Measurements from ENCODE around the gene SH3GL1.

Gene SH3GL1

DNA sequence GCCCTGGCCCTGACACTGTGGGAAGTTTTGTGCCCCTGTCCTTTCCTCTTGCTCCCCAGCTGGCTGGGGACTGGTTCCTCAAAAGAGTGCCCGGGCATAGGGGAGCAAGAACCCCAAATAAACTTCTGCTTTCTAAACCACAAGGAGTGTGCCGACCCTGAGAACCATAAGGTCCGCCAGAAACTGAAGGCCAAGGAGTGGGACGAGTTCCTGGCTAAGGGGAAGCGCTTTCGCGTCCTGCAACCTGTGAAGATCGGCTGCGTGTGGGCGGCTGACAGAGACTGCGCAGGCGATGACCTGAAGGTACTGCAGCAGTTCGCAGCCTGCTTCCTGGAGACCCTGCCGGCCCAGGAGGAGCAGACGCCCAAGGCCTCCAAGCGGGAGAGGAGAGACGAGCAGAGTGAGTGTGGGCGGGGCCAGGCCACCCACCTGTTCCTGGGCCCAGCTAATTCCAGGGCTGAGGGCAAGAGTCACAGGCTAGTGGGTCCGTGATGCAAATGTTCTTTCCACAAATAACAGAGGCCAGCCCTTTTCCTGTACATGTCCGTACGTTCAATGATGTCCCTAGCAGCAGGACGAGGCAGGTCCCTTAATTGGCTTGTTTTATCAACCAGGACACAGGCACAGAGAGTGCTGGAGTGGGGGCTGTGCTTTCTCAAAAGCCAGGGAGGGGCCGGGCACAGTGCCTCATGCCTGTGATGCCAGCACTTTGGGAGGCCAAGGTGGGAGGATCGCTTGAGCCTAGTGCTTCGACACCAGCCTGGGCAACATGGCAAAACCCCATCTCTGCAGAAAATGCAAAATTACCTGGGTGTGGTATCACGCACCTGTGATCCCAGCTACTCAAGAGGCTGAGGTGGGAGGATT is 31.7 kb upstream of the SH3GL1 start:
- DNase-seq (ENCODE audit: low read depth, low spot score) = no peak

DNA sequence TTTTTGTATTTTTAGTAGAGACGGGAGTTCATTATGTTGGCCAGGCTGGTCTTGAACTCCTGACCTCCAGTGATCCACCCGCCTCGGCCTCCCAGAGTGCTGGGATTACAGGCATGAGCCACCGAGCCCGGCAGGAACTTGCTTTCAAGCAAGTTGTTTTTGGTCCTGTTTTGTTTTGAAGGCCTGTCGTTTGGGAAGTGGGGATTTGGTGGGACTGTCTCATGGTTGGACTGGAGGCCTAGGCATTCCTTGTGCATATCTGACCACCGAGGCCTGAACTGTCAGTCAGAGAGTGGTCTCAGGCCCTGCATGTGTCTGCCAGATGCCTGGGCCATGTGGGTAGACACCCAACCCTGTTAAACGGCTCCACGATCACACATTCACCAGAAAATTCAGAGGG is 30.9 kb upstream of the SH3GL1 start:
- no peak for DNase-seq (ENCODE audit: low read depth, low spot score)

GRCh38 chr19:4430760-4431159 is 30.4 kb upstream of the SH3GL1 start:
- DNase-seq (ENCODE audit: low read depth, low spot score) = no peak

GRCh38 chr19:4429771-4430171 is 29.4 kb upstream of the SH3GL1 start:
- DNase-seq (ENCODE audit: low read depth, low spot score) = no peak

DNA sequence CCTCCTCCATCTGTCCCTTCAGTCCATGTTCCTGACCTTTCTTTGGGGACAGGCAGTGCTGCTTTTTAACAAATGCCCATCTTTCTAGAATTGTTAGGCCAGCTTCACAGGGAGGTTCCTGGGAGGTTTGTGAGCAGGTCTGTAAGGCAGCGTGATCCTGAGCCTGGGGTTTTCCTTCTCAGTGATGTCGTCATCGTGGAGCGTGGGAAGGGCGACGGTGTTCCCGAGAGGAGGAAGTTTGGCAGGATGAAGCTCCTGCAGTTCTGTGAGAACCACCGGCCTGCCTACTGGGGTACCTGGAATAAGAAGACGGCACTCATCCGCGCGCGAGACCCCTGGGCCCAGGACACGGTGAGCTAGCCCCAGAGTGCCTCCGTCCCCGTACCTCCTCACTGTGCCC is 28.9 kb upstream of the SH3GL1 start:
- no peak for DNase-seq (ENCODE audit: low read depth, low spot score)

DNA sequence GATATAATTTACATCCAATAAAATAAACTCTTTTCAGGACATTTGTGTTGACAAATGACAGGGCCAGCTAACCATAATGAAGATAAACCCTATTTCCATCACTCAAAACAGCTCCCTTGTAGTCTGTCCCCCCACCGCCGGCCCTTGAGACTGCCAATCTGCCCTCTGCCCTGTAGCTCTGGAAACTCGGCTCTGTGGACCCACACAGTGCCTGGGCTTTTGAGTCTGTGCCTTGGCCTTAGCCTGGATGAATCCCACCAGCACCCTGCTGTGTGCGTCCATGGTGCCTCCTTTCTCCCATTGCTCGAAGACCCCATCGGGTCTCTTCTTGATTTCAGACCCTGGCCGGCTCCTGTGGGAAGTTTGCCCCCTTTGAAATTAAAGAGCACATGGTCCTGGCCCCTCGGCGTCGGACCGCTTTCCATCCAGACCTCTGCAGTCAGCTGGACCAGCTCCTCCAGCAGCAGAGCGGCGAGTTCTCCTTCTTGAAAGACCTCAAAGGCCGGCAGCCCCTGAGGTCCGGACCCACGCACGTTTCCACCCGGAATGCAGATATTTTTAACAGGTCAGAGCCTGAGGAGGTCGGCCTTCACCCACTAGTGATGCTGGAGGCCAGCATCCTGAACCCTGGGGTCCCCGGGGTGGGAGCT is 28.1 kb upstream of the SH3GL1 start:
- DNase-seq (ENCODE audit: low read depth, low spot score) = no peak

DNA sequence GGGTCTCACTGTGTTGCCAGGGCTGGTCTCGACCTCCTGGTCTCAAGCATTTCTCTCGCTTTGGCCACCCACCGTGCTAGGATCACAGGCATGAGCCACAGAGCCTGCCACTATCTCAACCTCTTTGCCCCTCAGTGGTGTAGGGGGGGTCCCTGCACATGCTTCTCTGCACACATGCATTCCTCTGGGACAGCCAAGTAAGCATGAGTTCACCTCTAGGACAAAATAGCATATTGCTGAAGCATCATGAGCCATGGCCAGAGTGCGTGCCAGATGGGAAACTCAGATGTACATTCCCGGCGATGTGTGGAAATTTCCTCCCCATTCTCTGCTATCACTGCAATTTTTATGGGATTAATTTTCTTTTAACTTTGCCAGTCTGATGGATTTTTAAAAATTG is 25.2 kb upstream of the SH3GL1 start:
- no peak for DNase-seq (ENCODE audit: low read depth, low spot score)

- no peak for DNase-seq (ENCODE audit: low read depth, low spot score)
These were observed 23.2 kb upstream of the SH3GL1 start for GRCh38 chr19:4423416-4424126.

DNA sequence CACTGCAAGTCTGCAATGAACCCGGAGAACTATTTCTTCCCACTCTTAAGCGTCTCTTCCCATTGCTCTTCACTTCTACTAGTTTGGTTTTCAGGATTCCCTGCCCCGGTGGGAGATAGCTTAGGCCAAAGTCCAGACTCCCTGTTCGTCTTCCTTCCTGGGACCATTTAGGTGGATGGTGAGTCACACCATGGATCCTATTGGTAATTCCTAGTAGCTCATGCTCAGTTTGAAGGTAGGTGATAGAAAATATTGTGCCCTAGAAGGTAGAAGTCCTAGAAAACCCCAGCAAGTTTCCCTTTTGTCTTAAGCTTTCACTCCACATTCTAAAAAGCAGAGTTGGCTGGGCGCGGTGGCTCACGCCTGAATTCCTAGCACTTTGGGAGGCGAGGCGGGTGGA is 15.9 kb upstream of the SH3GL1 start:
- no peak for DNase-seq (ENCODE audit: low read depth, low spot score)

DNA sequence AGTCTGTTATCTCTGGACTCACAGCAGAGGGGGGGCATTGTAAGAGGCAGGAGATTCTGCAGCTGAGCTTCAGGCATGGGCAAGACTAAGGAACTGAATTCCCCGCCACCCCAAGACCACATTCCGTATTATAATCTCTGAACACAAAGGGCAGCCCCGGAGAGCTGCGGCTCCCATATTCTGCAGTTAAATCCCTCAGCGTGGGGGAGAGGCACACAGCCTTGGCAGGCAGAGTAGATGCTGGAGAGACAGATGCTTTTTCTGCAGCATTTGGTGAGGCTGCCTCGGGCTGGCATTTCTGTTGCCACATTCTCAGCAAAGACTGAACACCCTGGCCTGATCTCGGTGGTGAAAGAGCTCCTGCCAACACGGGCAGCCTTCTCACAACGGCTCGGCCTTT is 15.0 kb upstream of the SH3GL1 start:
- no peak for DNase-seq (ENCODE audit: low read depth, low spot score)

- DNase-seq (ENCODE audit: low read depth, low spot score) = no peak
These were observed 14.5 kb upstream of the SH3GL1 start for GRCh38 chr19:4414800-4415321.

DNA sequence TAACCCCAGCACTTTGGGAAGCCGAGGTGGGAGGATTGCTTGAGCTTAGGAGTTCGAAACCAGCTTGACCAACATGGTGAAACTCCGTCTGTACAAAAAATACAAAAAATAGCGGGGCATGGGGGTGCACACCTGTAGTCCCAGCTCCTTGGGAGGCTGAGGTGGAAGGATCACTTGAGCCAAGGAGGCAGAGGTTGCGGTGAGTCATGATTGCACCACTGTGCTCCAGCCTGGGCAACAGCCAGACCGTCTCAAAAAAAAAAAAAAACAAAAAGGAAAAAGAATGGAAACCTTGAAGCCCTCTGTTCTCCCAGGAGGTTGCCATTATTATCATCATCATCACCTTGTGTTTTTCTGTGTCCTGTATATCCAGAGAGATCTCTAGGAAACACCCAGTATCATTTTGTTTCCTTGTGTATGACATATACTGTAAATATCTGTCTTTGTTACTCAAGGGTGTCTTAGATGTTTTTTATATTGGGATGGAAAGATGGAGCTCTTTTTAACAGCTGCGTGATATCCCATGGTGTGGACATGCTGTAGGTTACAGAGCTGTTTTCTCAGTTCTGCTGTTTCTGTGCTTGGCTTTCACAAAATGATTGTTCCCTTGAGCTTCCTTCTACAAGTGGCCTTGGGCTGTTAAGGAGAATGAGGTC is 13.9 kb upstream of the SH3GL1 start:
- DNase-seq (ENCODE audit: low read depth, low spot score) = no peak

GRCh38 chr19:4413588-4413987 is 13.2 kb upstream of the SH3GL1 start:
- no peak for DNase-seq (ENCODE audit: low read depth, low spot score)

GRCh38 chr19:4409123-4409933 is 9.0 kb upstream of the SH3GL1 start:
- no peak for DNase-seq (ENCODE audit: low read depth, low spot score)

- no peak for DNase-seq (ENCODE audit: low read depth, low spot score)
These were observed 6.3 kb upstream of the SH3GL1 start for GRCh38 chr19:4406626-4407025.

GRCh38 chr19:4405977-4406376 is 5.6 kb upstream of the SH3GL1 start:
- no peak for DNase-seq (ENCODE audit: low read depth, low spot score)

DNA sequence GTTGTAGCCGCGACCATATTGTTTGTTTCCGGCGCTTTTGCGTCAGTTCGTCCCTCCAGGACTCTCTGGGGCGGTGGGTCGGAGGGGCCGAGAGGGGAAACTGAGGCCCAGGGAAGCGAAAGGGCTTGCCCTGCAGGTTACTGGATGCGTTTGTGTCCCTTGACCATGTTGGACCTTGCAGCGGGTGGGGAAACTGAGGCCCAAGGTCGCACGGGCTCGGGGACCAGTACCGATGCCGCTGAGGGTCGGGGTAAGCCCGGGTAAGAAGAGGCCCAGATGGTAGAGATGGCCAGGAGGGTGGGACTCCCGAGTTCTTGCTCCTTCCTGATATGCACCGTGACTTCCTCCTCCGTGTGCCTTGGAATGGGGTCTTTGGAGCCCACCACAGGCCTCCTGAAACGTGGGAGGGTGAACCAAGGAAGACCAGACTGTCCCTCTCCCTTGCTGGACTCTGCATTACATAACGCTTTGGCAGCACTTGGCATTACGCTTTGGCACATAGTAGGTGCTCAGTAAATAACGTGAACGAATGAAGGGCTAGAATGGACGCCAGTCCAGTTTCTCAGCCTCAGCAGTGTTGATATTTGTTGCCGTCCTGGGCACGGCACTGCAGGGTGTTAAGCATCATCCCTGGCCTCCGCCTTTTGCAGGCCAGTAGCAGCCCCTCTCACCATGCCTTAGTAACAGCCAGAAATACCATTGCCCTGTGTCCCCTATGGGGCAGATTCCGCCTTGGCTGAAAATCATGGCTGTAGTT is 2.8 kb upstream of the SH3GL1 start:
- no peak for DNase-seq (ENCODE audit: low read depth, low spot score)

- peak; percentile 98 for DNase-seq (ENCODE audit: low read depth, low spot score)
These were observed 2.0 kb upstream of the SH3GL1 start, which contains the start of gene CHAF1A for GRCh38 chr19:4402171-4403004. Gene CHAF1A (plus strand): TSS chr19:4402640. CDS start chr19:4402763, 123 bp downstream.

- DNase-seq (ENCODE audit: low read depth, low spot score) = no peak
These were observed 1.4 kb upstream of the SH3GL1 start for GRCh38 chr19:4401769-4402170.
